GM13976 (cell line): Measurements from ENCODE around the gene GID8.

Source experiments
- DNase-seq: peaks from one replicate; pipeline ENCODE4 v3.0.0; 2012; ENCODE audit warnings: low spot score
- in situ Hi-C: fragments of 300-500 bp; cut with MboI; formaldehyde crosslinking; loops from one replicate; pipeline ENCODE4 v1.12.0; 2022; ENCODE audit warnings: low sequenced_read_pairs, mixed read lengths, inconsistent platforms; ENCODE audit not compliant: unreplicated experiment
- TF ChIP-seq, protein P1 (sequence below): IDR thresholded peaks from 2 replicates; pipeline ENCODE4 v1.5.1; 2012; ENCODE audit warnings: borderline replicate concordance, mild to moderate bottlenecking; ENCODE audit not compliant: insufficient read depth; ENCODE audit errors: extremely low read depth, missing control alignments, control extremely low read depth

The GID8 gene

DNA sequence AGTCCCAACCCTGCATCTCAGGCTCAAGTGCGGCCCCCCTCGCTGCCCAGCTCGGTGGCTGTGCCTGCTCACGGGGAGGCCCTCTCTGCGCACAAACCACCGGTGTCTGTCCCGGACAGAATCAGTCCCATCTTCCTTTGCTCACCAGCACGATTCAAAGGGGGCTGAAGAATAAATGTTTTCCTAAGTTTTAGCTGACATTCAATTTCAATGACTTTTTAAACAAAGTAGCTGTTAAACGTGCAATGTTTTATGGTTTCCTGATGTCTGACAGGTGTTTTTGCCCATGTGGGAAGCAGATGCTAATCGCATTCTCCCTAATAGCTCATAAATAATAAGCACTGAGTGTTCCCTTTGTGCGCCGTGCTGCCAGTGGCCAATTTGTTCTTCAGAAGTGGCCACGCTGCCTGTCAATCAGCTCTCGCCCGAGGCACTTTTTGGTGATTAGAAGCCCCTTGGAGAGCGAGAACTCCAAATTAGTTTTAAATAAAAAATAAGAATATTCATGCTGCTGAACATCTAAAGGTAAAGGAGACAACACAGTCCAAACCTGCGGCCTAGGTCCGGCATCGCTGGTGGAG lies 42.5 kb downstream of the GID8 start:
- in situ Hi-C loops = no loop called here
- TF ChIP-seq, protein P1, sequence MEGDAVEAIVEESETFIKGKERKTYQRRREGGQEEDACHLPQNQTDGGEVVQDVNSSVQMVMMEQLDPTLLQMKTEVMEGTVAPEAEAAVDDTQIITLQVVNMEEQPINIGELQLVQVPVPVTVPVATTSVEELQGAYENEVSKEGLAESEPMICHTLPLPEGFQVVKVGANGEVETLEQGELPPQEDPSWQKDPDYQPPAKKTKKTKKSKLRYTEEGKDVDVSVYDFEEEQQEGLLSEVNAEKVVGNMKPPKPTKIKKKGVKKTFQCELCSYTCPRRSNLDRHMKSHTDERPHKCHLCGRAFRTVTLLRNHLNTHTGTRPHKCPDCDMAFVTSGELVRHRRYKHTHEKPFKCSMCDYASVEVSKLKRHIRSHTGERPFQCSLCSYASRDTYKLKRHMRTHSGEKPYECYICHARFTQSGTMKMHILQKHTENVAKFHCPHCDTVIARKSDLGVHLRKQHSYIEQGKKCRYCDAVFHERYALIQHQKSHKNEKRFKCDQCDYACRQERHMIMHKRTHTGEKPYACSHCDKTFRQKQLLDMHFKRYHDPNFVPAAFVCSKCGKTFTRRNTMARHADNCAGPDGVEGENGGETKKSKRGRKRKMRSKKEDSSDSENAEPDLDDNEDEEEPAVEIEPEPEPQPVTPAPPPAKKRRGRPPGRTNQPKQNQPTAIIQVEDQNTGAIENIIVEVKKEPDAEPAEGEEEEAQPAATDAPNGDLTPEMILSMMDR = no peak

DNA sequence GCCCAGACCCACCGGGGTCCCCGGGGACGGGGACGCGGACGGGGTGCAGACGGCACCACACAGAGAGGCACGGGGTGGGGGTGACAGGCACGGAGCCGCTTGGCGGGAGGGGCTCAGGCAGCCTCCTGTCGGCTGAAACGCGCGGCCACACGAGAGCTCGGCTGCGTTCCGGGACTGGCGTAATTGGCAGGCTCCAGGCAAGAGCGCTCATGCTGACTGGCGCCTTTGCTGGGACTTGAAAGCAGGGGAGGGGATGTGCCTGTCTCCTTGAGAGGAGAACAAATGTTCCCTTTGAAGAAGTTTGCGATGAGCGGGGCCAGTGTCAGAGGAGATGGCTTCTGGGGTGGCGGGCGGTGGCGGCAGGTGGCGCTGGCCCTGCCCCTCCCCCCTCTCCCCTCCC lies 43.0 kb downstream of the GID8 start:
- TF ChIP-seq, protein P1 = no peak
- DNase-seq = no peak
- in situ Hi-C loops = no loop called here

More for the DNA sequence above, 42.5 kb downstream of the GID8 start:
- DNase-seq = no peak

DNA sequence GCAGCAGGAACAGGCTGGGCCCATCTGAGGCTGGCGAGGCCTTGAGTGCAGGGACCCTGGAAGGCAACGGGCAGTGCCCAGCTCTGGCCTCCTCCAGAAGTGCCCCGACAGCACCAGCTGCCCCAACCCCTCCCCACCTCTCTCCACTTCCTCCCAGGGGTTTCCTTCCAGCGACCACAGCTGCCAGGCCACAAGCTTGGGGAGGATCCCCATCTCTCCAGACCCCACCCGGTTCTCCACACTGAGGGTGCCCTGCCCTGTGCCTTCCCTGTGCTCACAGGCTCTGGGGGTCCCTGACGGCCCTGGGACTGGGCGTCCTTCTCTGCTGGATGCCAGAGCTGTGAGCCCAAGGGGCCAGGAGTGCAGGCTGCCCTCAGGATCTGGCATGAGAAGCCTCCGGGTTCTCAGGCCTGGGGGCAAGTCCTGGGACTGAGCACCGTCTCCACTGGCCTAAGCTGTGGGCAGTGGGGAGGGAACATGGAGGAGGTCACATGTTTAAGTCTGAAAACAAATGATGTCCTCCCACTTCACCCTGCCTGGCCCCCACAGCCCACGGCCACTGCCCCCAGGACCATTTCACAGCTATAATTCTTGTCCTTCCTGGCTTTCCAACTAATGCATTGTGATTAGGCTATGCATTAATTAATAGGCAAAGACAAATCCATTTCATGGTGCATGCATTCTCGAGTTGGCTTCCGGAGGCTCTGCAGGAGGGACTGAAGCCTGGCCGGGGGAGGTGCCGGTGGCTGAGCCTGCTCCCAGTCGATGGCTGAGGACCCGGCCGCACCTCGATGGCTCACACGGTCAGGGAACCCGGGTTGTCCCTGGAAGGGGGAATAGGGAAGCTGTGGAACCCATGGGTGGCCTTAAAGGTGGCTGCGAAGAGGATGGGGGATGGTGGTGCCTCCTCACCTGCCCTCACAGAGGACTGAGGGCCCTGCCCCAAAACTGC lies 44.5 kb downstream of the GID8 start:
- in situ Hi-C loops = no loop called here
- TF ChIP-seq, protein P1 = no peak
- DNase-seq = no peak

DNA sequence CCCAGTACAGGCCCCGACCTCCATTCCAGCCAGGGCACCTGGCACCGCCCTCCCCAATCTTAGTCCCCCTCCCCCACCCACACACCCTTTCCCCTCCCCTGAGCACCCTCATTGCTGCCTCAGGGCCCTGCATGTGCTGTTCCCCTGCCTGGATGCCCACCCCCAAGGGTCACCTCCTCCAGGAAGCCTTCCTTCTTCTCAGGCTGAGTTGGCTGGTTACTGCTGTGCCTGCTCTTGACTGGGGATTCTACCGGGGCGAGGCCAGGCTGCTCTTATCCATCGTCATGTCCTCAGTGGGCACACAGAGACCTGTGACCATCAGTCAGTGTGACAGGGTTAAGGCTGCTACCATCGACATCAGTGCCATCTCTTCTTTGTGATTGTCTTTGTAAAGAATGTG lies 45.3 kb downstream of the GID8 start:
- no peak for DNase-seq
- in situ Hi-C loops = no loop called here

DNA sequence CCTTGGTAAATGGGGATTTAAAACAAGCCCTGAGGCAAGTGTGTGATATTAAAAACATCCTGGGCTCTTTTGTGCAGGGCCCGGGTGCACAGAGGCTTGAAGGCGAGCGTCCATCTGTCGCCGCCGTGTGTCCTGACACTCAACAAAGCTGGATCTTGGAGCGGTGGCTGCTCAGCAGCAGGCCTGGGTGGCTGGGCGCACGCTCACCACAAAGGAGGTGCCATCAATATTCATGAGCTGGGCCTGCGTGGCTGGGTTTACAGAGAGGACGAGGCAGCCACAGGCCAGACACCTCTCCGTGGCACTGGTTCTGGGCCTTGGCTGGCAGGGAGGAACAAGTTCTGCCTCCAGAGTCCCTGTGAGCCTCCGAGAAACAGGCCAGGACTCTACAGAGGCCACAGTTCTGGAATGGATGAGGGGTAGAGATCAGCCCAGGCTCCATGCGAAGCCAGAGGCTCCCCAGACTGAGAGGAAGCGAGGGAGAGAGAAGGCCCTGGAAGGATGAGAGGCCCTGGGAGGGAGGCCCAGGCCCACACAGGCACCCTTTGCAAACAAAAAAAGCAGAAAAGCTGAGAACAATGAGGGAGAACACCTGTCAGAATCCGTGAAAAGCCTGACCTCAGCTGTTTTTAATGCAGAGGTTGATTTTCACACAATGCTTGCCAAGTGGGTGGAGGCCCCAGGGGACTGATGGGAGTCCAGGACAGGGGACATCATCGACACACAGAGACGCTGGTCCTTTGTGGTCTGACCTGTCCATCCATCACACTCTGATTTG lies 46.9 kb downstream of the GID8 start:
- in situ Hi-C loops = no loop called here
- no peak for DNase-seq
- TF ChIP-seq, protein P1 = no peak

More for the DNA sequence above, 45.3 kb downstream of the GID8 start:
- TF ChIP-seq, protein P1 = no peak

DNA sequence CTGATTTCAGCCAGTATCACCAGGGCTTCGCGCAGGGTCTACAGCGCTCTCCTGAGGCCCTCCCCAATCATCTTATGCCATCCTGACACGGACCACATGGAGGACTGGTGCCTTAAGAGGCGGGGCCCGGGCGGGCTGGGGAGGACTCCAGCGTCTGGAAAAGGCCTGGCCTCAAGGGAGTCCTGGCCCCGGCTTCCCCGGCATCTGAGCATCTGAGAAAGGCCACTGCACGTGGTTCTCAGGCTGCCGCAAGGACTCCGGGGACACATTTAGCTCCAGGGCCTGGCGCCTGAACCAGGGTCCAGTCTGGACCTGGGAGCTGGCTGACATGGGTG lies 47.5 kb downstream of the GID8 start:
- TF ChIP-seq, protein P1 = no peak
- DNase-seq = no peak
- in situ Hi-C loops = no loop called here
